OCI-LY1 (cell line): ENCODE data around the gene SCLT1.
A peak's percentile ranks its signal among the peaks of the same experiment; 100 is the strongest.

Source experiments
- H2AFZ ChIP-seq: fragments of 200-600 bp; sonication (generic), shearing (Covaris generic); 2 replicates; pipeline ENCODE4 v1.6.0; 2014; ENCODE audit warnings: antibody characterized with exemption, mild to moderate bottlenecking, low read length
- H3F3A ChIP-seq: fragments of 200-600 bp; sonication (generic), shearing (Covaris generic); 2 replicates; pipeline ENCODE4 v1.6.0; 2014; ENCODE audit warnings: mild to moderate bottlenecking, antibody characterized with exemption, low read length, moderate library complexity; ENCODE audit not compliant: insufficient read depth
- H3K27ac ChIP-seq: fragments of 200-600 bp; sonication (generic); 2 replicates; pipeline ENCODE4 v1.5.1; 2014; ENCODE audit warnings: low read length, mixed run types, mild to moderate bottlenecking, low read depth; ENCODE audit not compliant: poor library complexity, severe bottlenecking
- H3K27me3 ChIP-seq: fragments of 200-600 bp; sonication (generic); 2 replicates; pipeline ENCODE4 v1.6.0; 2014; ENCODE audit warnings: antibody characterized with exemption, mild to moderate bottlenecking, low read length, moderate library complexity; ENCODE audit not compliant: insufficient read depth
- H3K36me3 ChIP-seq: fragments of 200-600 bp; sonication (generic); 2 replicates; pipeline ENCODE4 v1.6.1; 2014; ENCODE audit warnings: mild to moderate bottlenecking, antibody characterized with exemption, low read length, moderate library complexity, mixed read lengths; ENCODE audit not compliant: insufficient read depth
- H3K4me1 ChIP-seq: fragments of 200-600 bp; sonication (generic); 2 replicates; pipeline ENCODE4 v1.5.1; 2014; ENCODE audit warnings: mild to moderate bottlenecking, low read length, moderate library complexity; ENCODE audit not compliant: insufficient read depth, severe bottlenecking
- H3K4me2 ChIP-seq: fragments of 200-600 bp; sonication (generic), shearing (Covaris generic); 2 replicates; pipeline ENCODE4 v1.6.1; 2014; ENCODE audit warnings: low read length
- H3K4me3 ChIP-seq: fragments of 200-600 bp; sonication (generic); 2 replicates; pipeline ENCODE4 v1.5.1; 2014; ENCODE audit warnings: low read length, low read depth, mild to moderate bottlenecking, mixed read lengths; ENCODE audit not compliant: poor library complexity, severe bottlenecking
- H3K79me2 ChIP-seq: fragments of 200-600 bp; shearing (Covaris generic); 2 replicates; pipeline ENCODE4 v1.6.1; 2016; ENCODE audit warnings: mixed run types, low read length, mixed read lengths; ENCODE audit not compliant: insufficient read depth
- H3K9ac ChIP-seq: fragments of 200-600 bp; sonication (generic), shearing (Covaris generic); 2 replicates; pipeline ENCODE4 v1.6.1; 2014; ENCODE audit warnings: mild to moderate bottlenecking, low read length, mixed read lengths
- H3K9me2 ChIP-seq: fragments of 200-600 bp; sonication (generic), shearing (Covaris generic); 2 replicates; pipeline ENCODE4 v1.6.1; 2014; ENCODE audit warnings: low read depth, mild to moderate bottlenecking, low read length, mixed read lengths
- H3K9me3 ChIP-seq: fragments of 200-600 bp; shearing (Covaris generic); 2 replicates; pipeline ENCODE4 v1.6.1; 2014; ENCODE audit warnings: low read length, mixed read lengths
- H4K20me1 ChIP-seq: fragments of 200-600 bp; sonication (generic), shearing (Covaris generic); 2 replicates; pipeline ENCODE4 v1.6.0; 2016; ENCODE audit warnings: mild to moderate bottlenecking, low read length; ENCODE audit not compliant: insufficient read depth
- CTCF ChIP-seq: fragments of 200-600 bp; sonication (generic), shearing (Covaris generic); IDR thresholded peaks from 2 replicates; pipeline ENCODE4 v1.5.1; 2017; ENCODE audit warnings: mild to moderate bottlenecking, antibody characterized with exemption, low read length, moderate library complexity, mixed read lengths
- EZH2 ChIP-seq: fragments of 200-600 bp; sonication (generic), shearing (Covaris generic); IDR thresholded peaks from 2 replicates; pipeline ENCODE4 v1.8.0; 2017; ENCODE audit warnings: borderline replicate concordance, mixed run types, mild to moderate bottlenecking, antibody characterized with exemption, low read length, moderate library complexity, mixed read lengths

Gene SCLT1

GRCh38 chr4:128865132-128865531 is 228.2 kb downstream of the SCLT1 start:
- Histone ChIP-seq H3K4me3 (no peak overlapping the region), H3K36me3 (peaks cover 98% of the 10 kb centered on the region), H3K79me2 (no peaks in the 10 kb centered on the region), H3K4me1 (no peaks in the 10 kb centered on the region), H3K9me3 (no peaks in the 10 kb centered on the region), H2AFZ (no peak overlapping the region), H3F3A (no peaks in the 10 kb centered on the region), H3K9me2 (no peaks in the 10 kb centered on the region), H4K20me1 (no peaks in the 10 kb centered on the region), H3K4me2 (no peak overlapping the region), H3K27me3 (no peaks in the 10 kb centered on the region), H3K27ac (no peak overlapping the region), H3K9ac (no peak overlapping the region)
- TF ChIP-seq CTCF (no peak), EZH2 (no peak)

GRCh38 chr4:128863312-128864075 is 229.8 kb downstream of the SCLT1 start:
- Histone ChIP-seq H3K27ac (no peak overlapping the region), H3K27me3 (no peaks in the 10 kb centered on the region), H3K4me2 (no peak overlapping the region), H3K9ac (no peak overlapping the region), H3F3A (no peaks in the 10 kb centered on the region), H2AFZ (no peak overlapping the region), H4K20me1 (no peaks in the 10 kb centered on the region), H3K4me3 (no peak overlapping the region), H3K36me3 (peaks cover 97% of the 10 kb centered on the region), H3K79me2 (no peaks in the 10 kb centered on the region), H3K9me2 (no peaks in the 10 kb centered on the region), H3K9me3 (no peaks in the 10 kb centered on the region), H3K4me1 (no peaks in the 10 kb centered on the region)
- TF ChIP-seq CTCF: peak; percentile 85
- TF ChIP-seq EZH2: no peak

- no peaks in the 10 kb centered on the region for H3K4me1 ChIP-seq
- H3K4me3 ChIP-seq: no peak overlapping the region
- no peak for TF ChIP-seq CTCF
- no peak for TF ChIP-seq EZH2
- no peak overlapping the region for H3K4me2 ChIP-seq
- no peaks in the 10 kb centered on the region for H3F3A ChIP-seq
- no peaks in the 10 kb centered on the region for H3K27me3 ChIP-seq
- H4K20me1 ChIP-seq: no peaks in the 10 kb centered on the region
- H3K9ac ChIP-seq: no peak overlapping the region
- H3K9me3 ChIP-seq: no peaks in the 10 kb centered on the region
- H3K9me2 ChIP-seq: no peaks in the 10 kb centered on the region
- no peak overlapping the region for H2AFZ ChIP-seq
- peaks cover 97% of the 10 kb centered on the region for H3K36me3 ChIP-seq
- no peaks in the 10 kb centered on the region for H3K79me2 ChIP-seq
- H3K27ac ChIP-seq: no peak overlapping the region
Observed at GRCh38 chr4:128862608-128863311, 230.6 kb downstream of the SCLT1 start.
